ENCODE measurements around the gene PLD6.
"Not testable (repeated sequence)": the region's sequence is repeated elsewhere in the genome, so short reads cannot be mapped to it uniquely, and the experiment has no call there.

Gene PLD6, protein sequence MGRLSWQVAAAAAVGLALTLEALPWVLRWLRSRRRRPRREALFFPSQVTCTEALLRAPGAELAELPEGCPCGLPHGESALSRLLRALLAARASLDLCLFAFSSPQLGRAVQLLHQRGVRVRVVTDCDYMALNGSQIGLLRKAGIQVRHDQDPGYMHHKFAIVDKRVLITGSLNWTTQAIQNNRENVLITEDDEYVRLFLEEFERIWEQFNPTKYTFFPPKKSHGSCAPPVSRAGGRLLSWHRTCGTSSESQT

DNA sequence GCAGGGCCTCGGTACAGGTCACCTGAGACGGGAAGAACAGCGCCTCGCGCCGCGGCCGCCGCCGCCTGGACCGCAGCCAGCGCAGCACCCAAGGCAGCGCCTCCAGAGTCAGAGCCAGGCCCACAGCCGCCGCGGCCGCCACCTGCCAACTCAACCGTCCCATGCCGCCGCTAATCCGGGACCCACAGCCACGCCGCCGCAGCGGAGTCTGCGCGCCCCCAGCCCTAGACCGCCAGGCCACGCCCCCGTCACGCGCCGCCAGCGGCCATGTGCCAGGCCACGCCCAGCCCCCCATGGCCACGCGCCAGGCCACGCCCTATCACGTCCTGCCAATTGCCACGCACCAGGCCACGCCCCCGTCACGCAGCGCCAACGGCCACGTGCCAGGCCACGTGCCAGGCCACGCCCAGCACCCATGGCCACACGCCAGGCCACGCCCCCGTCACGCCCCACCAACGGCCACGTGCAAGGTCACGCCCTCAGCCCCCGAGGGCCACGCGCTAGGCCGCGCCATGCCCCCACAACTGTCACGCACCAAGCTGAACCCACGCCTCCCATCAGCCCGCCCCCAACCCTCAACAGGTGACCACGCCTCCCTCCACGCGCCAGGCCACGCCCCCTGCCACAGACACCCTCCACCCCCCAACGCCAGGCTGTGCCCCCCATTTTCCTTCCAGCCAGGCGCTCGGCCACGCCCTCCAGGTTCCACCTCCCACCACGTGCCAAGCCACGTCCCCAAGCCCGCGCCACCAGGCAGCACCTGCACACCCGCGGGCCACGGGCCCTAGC lies at the start of gene PLD6:
Gene PLD6, minus strand, starts transcription at position 210 of the 789 bp plus-strand sequence. Its CDS starts 47 bp downstream, at position 163.
- peaks cover 13% of the 10 kb centered on the region for H3K4me1 Mint-ChIP-seq (ENCODE audit: low read depth)
- DNase-seq (ENCODE audit: low spot score) = peak; percentile 80
- H3K36me3 Mint-ChIP-seq (ENCODE audit: low read depth) = peaks cover 13% of the 10 kb centered on the region
- no peaks in the 10 kb centered on the region for H3K9me3 Mint-ChIP-seq
- H3K4me3 Mint-ChIP-seq = peak within 1 kb of the TSS; percentile 85
- H3K27me3 Mint-ChIP-seq (ENCODE audit: low read depth) = no peaks in the 10 kb centered on the region
- H3K27ac Mint-ChIP-seq = peak within 1 kb of the TSS; percentile 86

DNA sequence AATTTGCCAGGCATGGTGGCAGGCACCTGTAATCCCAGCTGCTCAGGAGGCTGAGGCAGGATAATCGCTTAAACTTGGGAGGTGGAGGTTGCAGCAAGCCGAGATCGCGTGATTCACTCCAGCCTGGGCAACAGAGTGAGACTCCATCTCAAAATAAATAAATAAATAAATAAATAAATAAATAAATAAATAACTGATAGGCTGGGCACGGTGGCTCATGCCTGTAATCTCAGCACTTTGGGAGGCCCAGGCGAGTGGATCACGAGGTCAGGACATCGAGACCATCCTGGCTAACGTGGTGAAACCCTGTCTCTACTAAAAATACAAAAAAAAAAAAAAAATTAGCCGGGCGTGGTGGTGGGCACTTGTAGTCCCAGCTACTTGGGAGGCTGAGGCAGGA lies 49.6 kb upstream of the PLD6 start:
- not testable (repeated sequence) for H3K27me3 Mint-ChIP-seq (ENCODE audit: low read depth)

DNA sequence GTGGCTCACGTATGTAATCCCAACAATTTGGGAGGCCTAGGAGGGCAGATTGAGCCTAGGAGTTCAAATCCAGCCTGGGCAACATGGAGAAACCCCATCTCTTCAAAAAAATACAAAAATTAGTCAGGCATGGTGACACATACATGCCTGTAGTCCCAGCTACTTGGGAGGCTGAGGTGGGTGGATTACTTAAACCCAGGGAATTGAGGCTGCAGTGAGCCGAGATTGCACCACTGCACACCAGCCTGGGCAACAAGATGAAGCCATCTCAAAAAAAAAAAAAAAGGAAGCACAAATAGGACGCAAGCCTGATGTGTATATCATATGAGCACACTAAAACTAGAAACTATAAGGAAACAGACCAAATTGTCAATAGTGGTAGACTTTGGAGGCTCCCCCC lies 47.9 kb upstream of the PLD6 start:
- Mint-ChIP-seq H3K4me1 (ENCODE audit: low read depth) (peaks cover 4% of the 10 kb centered on the region), H3K36me3 (ENCODE audit: low read depth) (peaks cover 56% of the 10 kb centered on the region), H3K4me3 (no peak overlapping the region), H3K27ac (no peak overlapping the region), H3K9me3 (no peaks in the 10 kb centered on the region), H3K27me3 (ENCODE audit: low read depth) (no peaks in the 10 kb centered on the region)
- no peak for DNase-seq (ENCODE audit: low spot score)

More for the DNA sequence above, 49.6 kb upstream of the PLD6 start:
- H3K27ac Mint-ChIP-seq; H3K4me3 Mint-ChIP-seq; H3K4me1 Mint-ChIP-seq (ENCODE audit: low read depth); DNase-seq (ENCODE audit: low spot score); H3K9me3 Mint-ChIP-seq: not testable (repeated sequence)
- H3K36me3 Mint-ChIP-seq (ENCODE audit: low read depth) = peaks cover 61% of the 10 kb centered on the region

DNA sequence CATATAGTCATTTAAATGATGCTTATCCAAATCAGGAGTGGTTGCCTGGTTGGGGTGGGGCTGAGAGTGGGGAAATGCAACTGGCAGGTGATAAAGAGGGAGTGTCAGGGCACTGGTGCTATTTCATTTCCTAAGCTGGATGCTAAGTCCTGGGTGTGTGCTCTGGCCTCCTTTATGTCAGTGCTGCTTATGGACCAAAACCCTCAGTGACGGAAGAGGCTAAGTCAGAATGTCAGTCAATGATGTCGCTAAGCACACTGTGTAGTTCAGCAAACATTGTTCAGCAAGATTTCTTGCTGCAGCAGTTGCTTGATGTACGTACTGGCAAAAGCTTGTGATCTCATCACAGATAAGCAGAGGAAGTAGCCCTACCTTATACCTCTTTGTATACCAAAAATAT lies 47.3 kb upstream of the PLD6 start:
- Mint-ChIP-seq H3K27ac (no peak overlapping the region), H3K4me1 (ENCODE audit: low read depth) (peaks cover 4% of the 10 kb centered on the region), H3K36me3 (ENCODE audit: low read depth) (peaks cover 56% of the 10 kb centered on the region), H3K4me3 (no peak overlapping the region), H3K9me3 (no peaks in the 10 kb centered on the region), H3K27me3 (ENCODE audit: low read depth) (no peaks in the 10 kb centered on the region)
- DNase-seq (ENCODE audit: low spot score) = no peak

DNA sequence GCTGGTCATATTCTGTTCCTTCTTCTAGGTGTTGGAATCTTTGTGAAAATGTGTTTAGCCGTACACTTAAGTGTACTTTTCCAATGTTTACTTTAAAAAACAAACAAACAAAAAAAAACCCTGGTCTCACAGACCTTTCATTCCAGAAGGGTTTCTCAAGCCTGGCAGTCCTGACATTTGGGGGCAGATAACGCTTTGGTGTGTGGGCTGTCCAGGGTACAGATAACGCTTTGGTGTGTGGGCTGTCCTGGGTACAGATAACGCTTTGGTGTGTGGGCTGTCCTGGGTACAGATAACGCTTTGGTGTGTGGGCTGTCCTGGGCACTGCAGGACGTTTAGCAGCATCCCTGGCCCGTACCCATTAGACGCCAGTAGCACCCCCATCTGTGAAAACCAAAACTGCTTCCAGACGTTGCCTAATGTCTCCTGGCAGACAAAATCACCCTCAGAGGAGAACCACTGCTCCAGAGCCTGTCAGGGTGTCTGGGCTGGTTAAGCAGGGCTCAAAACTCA lies 46.1 kb upstream of the PLD6 start:
- peaks cover 51% of the 10 kb centered on the region for H3K36me3 Mint-ChIP-seq (ENCODE audit: low read depth)
- no peak for DNase-seq (ENCODE audit: low spot score)
- H3K4me3 Mint-ChIP-seq = no peak overlapping the region
- peaks cover 4% of the 10 kb centered on the region for H3K4me1 Mint-ChIP-seq (ENCODE audit: low read depth)
- no peaks in the 10 kb centered on the region for H3K27me3 Mint-ChIP-seq (ENCODE audit: low read depth)
- H3K9me3 Mint-ChIP-seq = no peaks in the 10 kb centered on the region
- H3K27ac Mint-ChIP-seq = no peak overlapping the region

DNA sequence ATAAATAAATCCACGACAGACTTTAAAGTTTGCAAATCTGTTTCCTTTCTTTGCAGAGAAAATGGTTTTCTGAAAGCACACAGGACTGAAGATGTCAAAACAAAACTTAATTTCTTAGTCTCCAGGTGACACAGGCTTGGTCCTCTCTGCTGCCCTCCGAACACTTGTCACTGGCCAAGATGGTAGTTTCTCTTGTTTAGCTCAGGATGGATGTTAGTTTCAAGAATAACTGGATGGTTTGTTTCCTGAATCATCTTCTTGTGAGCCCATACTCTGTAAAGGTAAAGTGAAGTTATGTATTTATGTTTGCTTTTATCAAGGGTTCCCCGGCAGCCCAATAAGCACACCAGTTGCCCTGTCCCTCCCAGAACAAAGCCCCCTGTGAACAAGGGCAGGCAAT lies 40.7 kb upstream of the PLD6 start:
- H3K27me3 Mint-ChIP-seq (ENCODE audit: low read depth) = no peaks in the 10 kb centered on the region
- H3K4me1 Mint-ChIP-seq (ENCODE audit: low read depth) = no peaks in the 10 kb centered on the region
- peaks cover 32% of the 10 kb centered on the region for H3K36me3 Mint-ChIP-seq (ENCODE audit: low read depth)
- no peak for DNase-seq (ENCODE audit: low spot score)
- H3K27ac Mint-ChIP-seq = no peak overlapping the region
- no peaks in the 10 kb centered on the region for H3K9me3 Mint-ChIP-seq
- H3K4me3 Mint-ChIP-seq = no peak overlapping the region

DNA sequence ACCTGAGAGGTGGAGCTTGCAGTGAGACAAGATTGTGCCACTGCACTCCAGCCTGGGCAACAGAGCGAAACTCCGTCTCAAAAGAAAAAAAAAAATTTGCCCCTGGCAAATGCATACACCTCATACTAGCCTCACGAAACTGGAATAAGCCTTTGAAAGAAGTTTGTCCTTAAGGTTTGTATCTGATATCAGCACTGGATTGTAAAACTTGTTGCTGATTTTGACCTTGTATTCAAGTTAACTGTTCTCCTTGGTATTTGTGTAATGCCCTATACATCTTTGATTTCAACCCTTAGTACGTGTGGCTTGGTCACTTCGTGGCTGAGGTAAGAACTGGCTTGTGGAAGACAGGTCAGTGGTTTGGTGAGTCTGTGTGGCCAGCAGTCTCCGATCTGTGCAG lies 37.0 kb upstream of the PLD6 start:
- peaks cover 2% of the 10 kb centered on the region for H3K27me3 Mint-ChIP-seq (ENCODE audit: low read depth)
- DNase-seq (ENCODE audit: low spot score) = no peak
- no peak overlapping the region for H3K4me3 Mint-ChIP-seq
- no peak overlapping the region for H3K27ac Mint-ChIP-seq
- H3K4me1 Mint-ChIP-seq (ENCODE audit: low read depth) = peaks cover 6% of the 10 kb centered on the region
- no peaks in the 10 kb centered on the region for H3K9me3 Mint-ChIP-seq
- peaks cover 16% of the 10 kb centered on the region for H3K36me3 Mint-ChIP-seq (ENCODE audit: low read depth)

DNA sequence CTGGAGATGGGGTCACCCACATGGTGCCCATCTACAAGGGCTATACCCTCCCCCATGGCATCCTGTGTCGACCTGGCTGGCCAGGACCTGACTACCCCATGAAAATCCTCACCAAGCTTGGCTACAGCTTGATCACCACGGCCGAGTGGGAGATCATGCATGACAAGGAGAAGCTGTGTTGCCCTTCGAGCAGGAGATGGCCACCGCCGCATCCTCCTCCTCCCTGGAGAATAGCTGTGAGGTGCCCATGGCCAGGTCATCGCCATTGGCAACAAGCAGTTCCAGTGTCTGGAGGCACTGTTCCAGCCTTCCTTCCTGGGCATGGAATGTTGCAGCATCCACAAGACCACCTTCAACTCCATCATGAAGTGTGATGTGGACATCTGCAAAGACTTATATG lies 36.1 kb upstream of the PLD6 start:
- no peak for DNase-seq (ENCODE audit: low spot score)
- H3K4me3 Mint-ChIP-seq = no peak overlapping the region
- no peak overlapping the region for H3K27ac Mint-ChIP-seq
- peaks cover 6% of the 10 kb centered on the region for H3K4me1 Mint-ChIP-seq (ENCODE audit: low read depth)
- no peaks in the 10 kb centered on the region for H3K9me3 Mint-ChIP-seq
- peaks cover 2% of the 10 kb centered on the region for H3K27me3 Mint-ChIP-seq (ENCODE audit: low read depth)
- H3K36me3 Mint-ChIP-seq (ENCODE audit: low read depth) = peaks cover 13% of the 10 kb centered on the region

DNA sequence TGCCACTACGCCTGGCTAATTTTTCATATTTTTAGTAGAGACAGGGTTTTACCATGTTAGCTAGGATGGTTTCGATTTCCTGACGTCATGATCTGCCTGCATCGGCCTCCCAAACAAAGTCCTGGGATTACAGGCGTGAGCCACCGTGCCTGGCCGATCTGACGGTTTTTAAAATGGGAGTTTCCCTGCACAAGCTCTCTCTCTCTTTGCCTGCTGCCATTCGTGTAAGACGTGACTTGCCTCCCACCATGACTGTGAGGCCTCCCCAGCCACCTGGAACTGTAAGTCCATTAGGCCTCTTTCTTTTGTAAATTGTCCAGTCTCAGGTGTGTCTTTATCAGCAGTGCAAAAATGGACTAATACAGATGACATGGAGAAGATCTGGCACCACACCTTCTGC lies 35.5 kb upstream of the PLD6 start:
- peaks cover 8% of the 10 kb centered on the region for H3K36me3 Mint-ChIP-seq (ENCODE audit: low read depth)
- no peak for DNase-seq (ENCODE audit: low spot score)
- no peaks in the 10 kb centered on the region for H3K9me3 Mint-ChIP-seq
- peaks cover 2% of the 10 kb centered on the region for H3K27me3 Mint-ChIP-seq (ENCODE audit: low read depth)
- H3K4me1 Mint-ChIP-seq (ENCODE audit: low read depth) = peaks cover 6% of the 10 kb centered on the region
- H3K27ac Mint-ChIP-seq = peak overlapping the region; percentile 6
- no peak overlapping the region for H3K4me3 Mint-ChIP-seq

DNA sequence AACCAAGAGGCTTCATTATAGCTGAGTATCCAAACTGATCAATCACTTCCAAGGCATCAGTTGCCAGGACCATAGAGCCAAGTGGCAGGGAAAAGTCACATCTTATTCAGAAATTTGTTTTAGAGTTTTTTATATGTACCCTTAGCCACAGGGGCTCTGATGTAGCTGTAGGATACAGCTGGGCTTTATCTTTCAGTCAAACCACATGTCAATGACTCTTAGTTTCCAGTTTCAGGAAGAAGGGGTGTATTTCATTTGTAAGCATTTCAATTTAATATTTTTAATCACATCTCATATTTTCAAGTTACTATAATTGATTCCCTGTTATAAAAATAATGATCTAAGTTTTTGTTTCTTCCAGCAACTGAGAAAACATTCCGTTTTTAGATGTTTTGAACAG lies 33.7 kb upstream of the PLD6 start:
- H3K4me1 Mint-ChIP-seq (ENCODE audit: low read depth) = peaks cover 18% of the 10 kb centered on the region
- H3K4me3 Mint-ChIP-seq = no peak overlapping the region
- H3K9me3 Mint-ChIP-seq = no peaks in the 10 kb centered on the region
- DNase-seq (ENCODE audit: low spot score) = no peak
- H3K27ac Mint-ChIP-seq = no peak overlapping the region
- peaks cover 2% of the 10 kb centered on the region for H3K27me3 Mint-ChIP-seq (ENCODE audit: low read depth)
- no peaks in the 10 kb centered on the region for H3K36me3 Mint-ChIP-seq (ENCODE audit: low read depth)

DNA sequence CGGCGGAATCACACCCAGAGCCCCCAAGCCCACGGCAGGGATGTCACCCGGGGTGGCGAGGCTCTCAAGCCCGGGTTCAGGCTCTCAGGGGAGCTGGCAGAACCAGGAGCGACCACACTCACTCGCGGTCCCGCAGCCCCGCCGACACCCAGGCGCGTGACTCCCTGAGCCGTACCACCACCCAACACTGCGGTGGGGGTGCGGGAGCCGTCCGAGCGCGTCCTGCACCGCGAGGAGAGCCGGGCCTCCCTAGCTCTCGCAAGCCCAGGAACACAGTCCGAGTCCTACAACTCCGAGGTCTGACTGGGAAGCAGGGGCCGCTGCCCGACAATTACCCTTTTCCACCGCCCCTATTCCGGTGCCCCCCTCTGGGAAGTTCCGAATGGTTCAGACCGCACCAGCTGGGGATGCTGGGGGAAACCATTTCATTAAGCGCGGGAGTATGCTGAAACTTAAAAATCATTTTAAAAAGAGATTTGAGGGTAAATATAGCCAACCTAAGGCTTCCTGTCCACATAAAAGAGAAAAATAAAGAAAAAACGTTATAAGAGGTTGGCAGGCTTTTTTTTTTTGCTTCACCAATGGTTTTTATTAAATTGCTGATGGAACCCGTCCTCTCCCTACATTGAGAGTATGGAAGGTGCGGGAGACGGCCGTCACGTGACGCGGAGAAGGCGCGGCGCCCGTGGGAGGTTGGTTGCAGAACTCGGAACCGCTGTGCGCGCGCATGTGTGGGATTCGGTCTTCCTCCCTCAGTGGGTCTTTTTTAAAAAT lies 31.1 kb upstream of the PLD6 start, which contains the start of gene FLCN:
Gene FLCN, minus strand, starts transcription at position 143 of the 774 bp plus-strand sequence. CDS start 9,031 bp downstream, outside the sequence.
- Mint-ChIP-seq H3K4me3 (peak within 1 kb of the TSS; percentile 97), H3K36me3 (ENCODE audit: low read depth) (no peaks in the 10 kb centered on the region), H3K27me3 (ENCODE audit: low read depth) (peaks cover 2% of the 10 kb centered on the region), H3K4me1 (ENCODE audit: low read depth) (peaks cover 18% of the 10 kb centered on the region), H3K27ac (peak within 1 kb of the TSS; percentile 97), H3K9me3 (no peaks in the 10 kb centered on the region)
- DNase-seq (ENCODE audit: low spot score) = peak; percentile 87

DNA sequence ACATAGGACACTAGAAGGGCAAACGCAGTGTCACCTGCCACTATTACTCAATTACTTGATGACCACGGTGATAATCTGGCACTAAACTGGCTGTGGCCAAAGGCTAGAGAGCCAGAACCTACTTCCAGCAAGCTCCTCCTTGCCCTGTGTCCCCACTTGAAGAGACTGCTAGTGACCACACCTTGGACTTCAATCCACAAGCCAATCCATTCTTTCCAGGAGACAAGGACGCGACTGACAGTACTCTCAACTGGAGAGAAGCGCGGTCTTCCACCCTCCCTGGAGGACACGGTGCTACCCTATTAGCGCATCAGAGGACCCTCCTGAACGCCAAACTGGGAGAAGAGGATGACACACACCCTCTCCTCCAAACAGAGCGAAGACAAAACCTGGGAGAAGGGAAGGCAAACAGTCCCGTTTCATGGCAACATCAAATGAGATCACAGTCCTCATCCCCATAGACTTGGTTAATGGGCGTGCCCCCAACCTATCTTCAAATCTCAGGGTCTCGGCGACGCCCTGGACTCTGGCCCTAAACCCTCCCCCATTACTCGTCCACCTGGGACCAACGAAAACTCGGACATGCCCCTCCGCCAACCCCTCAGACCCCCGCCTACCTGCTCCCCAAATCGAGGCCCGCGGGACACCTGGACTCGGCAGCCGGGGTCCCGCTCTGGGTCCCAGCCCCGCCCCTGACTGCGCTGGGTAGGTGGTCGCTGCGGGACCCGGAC lies 30.3 kb upstream of the PLD6 start:
- peaks cover 5% of the 10 kb centered on the region for H3K36me3 Mint-ChIP-seq (ENCODE audit: low read depth)
- H3K4me1 Mint-ChIP-seq (ENCODE audit: low read depth) = peaks cover 18% of the 10 kb centered on the region
- H3K9me3 Mint-ChIP-seq = no peaks in the 10 kb centered on the region
- peak overlapping the region; percentile 97 for H3K27ac Mint-ChIP-seq
- peaks cover 2% of the 10 kb centered on the region for H3K27me3 Mint-ChIP-seq (ENCODE audit: low read depth)
- H3K4me3 Mint-ChIP-seq = peak overlapping the region; percentile 97
- no peak for DNase-seq (ENCODE audit: low spot score)

Data from T-helper 2 cell treated with Interferon-gamma antibody and Interleukin-4, amounts not matched to agents 5 μg/mL and 100 μg/mL, for 36 hours (primary cell).